ENCODE results near the gene FOXP2. TPM values are rescaled to one million over a fixed set of nuclear protein-coding genes. Genes with fewer than 3 reads are reported as not detected.

FOXP2 gene
- total and polyA plus RNA-seq, 9 of the 15 experiments (the other 6 are each of a cell fraction or from before 2014, with no cell fraction given), result not detected

DNA sequence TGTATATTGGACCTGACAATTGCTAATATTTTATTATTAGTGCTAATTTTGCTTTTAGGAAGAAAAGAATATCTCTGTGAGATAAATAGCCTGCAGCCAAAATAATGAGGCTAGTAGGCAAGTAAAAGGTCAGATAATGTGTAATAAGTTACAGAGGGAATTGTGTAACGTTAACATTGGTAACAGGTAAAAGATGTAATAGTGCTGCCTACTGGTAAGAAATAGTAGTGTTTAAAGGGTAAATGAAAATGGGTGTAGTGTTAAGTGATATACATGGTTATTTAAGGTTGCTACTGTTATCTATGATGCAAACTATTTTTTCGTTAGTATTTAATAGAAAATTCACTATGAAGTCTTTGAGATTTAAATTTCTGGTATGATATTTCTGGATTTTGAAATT, 9.2 kb upstream of the FOXP2 start:
- WGBS (ENCODE audit: insufficient coverage, low coverage, missing lambda C conversion rate), result 0% methylated on average over 2 of the region's 2 CpGs
- CTCF ChIA-PET (ENCODE audit: low intra/inter-chr PET ratio), result no interaction called here
- POLR2A ChIA-PET, result no interaction called here
- Histone ChIP-seq H3K4me2 (ENCODE audit: insufficient read depth, low read length) (no peak overlapping the region), H3K79me2 (ENCODE audit: control insufficient read depth, insufficient read depth, low read length) (no peaks in the 10 kb centered on the region), H3K9me1 (ENCODE audit: control insufficient read depth, insufficient read depth, low read length) (no peaks in the 10 kb centered on the region), H2AFZ (ENCODE audit: low read depth, low read length) (no peak overlapping the region), H4K20me1 (replicated peaks; ENCODE audit: control insufficient read depth, insufficient read depth, low read length) (no peaks in the 10 kb centered on the region), H3K4me1 (replicated peaks in 1 of 2; ENCODE audit: control insufficient read depth in 2 of 2, insufficient read depth in 2 of 2, low read length in 2 of 2) (no peaks in the 10 kb centered on the region), H3K4me3 (no peak overlapping the region), H3K9me3 (replicated peaks; ENCODE audit: control insufficient read depth, insufficient read depth, low read depth, low read length) (no peaks in the 10 kb centered on the region), H3K9ac (ENCODE audit: insufficient read depth in 1 of 2, low read depth in 2 of 2, low read length in 2 of 2) (no peak overlapping the region), H3K36me3 (ENCODE audit: control insufficient read depth, insufficient read depth, low read length) (no peaks in the 10 kb centered on the region), H3K27ac (ENCODE audit: extremely low read depth, low read depth, low read length) (no peak overlapping the region), H3K27me3 (ENCODE audit: control insufficient read depth in 2 of 2, insufficient read depth in 2 of 2, low read length in 2 of 2) (no peaks in the 10 kb centered on the region)
- no peak for TF ChIP-seq REST (IDR thresholded peaks at IDR 0.05; ENCODE audit: borderline replicate concordance)
- no peak for TF ChIP-seq REST (CRISPR knock-in tag; IDR thresholded peaks at IDR 0.05; ENCODE audit: low read depth)
- no peak for TF ChIP-seq CEBPG (CRISPR knock-in tag; IDR thresholded peaks at IDR 0.05)
- peak in 1 of 2 experiments; percentile 25; a peak in 1 of 4 replicates for TF ChIP-seq CEBPG (tag; conservative IDR thresholded peaks at IDR 0.05 in 1 of 2, IDR thresholded peaks at IDR 0.05 in 1 of 2)
- peak; percentile 43; the same call in 1 of the 2 replicates for TF ChIP-seq CEBPB (tag; IDR thresholded peaks at IDR 0.05)
- TF ChIP-seq TAF15 (IDR thresholded peaks at IDR 0.05; ENCODE audit: low read depth, low read length), result no peak
- TF ChIP-seq DDX20 (tag; IDR thresholded peaks at IDR 0.05; ENCODE audit: low read depth), result no peak
- TF ChIP-seq RAD21 (CRISPR knock-in tag; conservative IDR thresholded peaks at IDR 0.05 in 1 of 2, IDR thresholded peaks at IDR 0.05 in 1 of 2), result peak in 1 of 2 experiments; percentile 40; a peak in 2 of 4 replicates
- ATAC-seq, result no peak
- intact Hi-C loops (cut with micrococcal nuclease), result no loop called here
- DNase-seq (ENCODE audit: extremely low read depth in 1 of 4, low spot score in 3 of 4), result peak in 1 of 4 experiments; percentile 15
- BruUV-seq (replicated peaks), result no TSS peak
- in situ Hi-C loops (cut with MboI), result no loop called here
- FAIRE-seq, result no peak
